Colon (tissue), 2 donors: Measurements from ENCODE around the gene NDUFB3.
"Not testable (repeated sequence)": the region's sequence is repeated elsewhere in the genome, so short reads cannot be mapped to it uniquely, and the experiment has no call there.

Source experiments
- FAIRE-seq: peaks from 2 replicates; lab custom pipeline; 2012; peaks lifted over from hg19 to GRCh38; lab: Jason Lieb, UNC
- donor health status: control.
- donor health status: control.

The NDUFB3 gene

DNA sequence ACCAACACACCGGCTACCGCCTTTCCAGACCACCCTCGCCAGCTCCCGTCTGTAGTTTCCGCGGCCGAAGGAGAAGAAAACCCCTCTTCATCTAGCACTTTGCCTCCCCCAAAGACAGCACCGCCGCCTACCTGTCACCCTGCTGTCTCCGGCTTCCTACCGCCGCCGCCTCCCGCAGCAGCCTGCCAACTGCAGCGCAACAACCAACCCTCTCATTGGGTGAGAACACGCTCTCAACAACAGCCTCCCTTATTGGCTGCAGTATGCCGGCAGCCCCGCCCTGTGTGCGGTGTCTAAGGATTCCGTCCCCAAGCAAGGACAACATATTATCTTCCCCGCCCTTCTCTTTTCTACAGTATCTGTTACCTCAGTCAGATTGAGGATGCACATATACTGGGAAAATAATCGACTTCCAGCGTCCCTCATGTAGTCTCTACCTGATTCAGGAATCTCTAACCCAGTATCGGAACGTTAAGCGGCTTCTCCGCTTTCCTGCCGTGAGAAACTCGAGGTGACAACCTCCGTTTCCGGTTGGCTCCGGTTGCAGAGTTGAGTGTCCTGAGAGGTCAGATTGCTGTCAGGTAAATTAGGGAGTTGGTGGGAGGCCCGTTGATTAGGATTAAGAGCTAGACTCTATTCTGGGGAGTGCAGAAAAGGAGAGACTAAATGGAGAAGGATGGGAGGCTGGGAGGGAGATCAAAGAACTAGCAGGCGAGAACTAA is at the start of gene NDUFB3, which contains the start of gene HYCC2:
Gene NDUFB3 (plus strand): TSS at position 523 of the 722 bp plus-strand sequence. CDS start 6,882 bp downstream, outside the sequence.
Gene HYCC2 (minus strand): TSS at position 193 of the 722 bp plus-strand sequence. CDS start 47,662 bp downstream, outside the sequence.
- FAIRE-seq = no peak

DNA sequence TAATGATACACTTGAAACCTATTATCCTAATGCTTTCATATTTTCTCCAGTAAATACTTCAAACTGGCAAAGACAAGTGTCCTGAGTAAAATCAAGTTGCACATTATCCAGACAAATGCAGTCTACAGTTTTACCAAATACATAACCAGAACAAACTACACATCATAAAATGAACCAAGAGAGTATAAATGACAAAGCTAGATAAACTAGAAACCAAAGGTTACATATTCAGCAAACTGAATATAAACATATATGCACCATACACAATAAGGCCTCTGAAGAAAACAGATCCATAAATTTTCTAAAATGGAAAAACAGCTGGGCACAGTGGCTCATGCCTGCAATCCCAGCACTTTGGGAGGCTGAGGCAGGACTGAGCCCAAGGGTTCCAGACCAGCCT is 47.3 kb upstream of the NDUFB3 start:
- FAIRE-seq = no peak

- not testable (repeated sequence) for FAIRE-seq
These were observed 37.4 kb upstream of the NDUFB3 start for GRCh38 chr2:201034355-201034754.

DNA sequence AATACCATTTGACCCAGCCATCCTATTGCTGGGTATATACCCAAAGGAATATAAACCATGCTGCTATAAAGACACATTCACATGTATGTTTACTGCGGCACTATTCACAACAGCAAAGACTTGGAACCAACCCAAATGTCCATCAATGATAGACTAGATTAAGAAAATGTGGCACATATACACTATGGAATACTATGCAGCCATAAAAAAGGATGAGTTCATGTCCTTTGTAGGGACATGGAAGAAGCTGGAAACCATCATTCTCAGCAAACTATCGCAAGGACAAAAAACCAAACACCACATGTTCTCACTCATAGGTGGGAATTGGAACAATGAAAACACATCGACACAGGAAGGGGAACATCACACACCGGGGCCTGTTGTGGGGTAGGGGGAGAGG is 33.4 kb upstream of the NDUFB3 start:
- not testable (repeated sequence) for FAIRE-seq

DNA sequence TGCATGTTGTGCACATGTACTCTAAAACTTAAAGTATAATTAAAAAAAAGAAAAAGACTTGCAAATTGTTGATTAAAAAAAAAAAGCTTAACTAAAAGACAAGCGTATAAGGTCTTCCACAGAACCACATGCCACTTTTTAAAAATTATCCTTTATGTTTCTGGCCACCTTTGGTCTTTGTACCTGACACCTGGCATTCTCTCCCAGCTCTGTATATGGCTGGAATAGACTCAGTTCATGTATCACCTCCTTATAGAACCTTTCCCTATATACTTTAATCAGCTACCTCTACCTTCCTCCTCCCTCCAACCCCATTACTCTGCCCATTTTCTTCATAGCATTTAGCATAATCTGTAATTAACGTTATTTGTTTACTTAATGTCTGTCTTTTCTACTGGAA is 32.9 kb upstream of the NDUFB3 start:
- FAIRE-seq = no peak

DNA sequence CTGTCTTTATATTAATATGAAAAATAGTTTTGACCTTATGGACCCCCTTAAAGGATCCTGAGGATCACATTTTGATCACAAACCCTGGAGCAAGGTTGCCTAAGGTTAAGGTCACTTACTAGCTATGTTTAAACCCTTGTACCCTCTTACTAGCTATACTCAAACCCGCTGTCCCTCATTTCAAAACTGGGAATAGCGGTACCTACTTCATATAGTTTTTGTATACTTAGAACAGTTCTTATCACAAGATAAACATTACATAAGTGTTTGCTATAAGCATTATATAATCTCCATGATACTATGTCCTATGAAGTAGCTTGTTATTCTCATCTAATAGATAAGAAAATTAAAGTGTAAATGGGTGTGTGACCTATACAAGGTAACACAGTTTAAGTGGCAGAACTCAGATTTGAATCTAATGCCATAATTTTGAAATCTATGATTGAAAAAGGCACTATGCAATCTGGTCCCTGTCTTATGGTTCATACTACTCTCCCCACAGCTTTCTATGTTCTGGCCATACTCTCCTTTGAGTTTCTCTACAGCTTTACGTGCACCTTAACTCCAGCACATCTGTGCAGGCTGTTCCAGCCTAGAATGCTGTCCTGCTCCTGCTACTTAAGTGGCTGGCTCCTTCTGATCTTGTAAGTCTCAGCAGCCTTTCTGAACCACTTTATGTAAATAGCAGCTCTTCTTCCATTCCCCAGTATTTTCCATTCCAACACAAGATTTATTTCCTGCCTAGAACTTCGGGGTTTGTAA is 30.8 kb upstream of the NDUFB3 start:
- FAIRE-seq = no peak

DNA sequence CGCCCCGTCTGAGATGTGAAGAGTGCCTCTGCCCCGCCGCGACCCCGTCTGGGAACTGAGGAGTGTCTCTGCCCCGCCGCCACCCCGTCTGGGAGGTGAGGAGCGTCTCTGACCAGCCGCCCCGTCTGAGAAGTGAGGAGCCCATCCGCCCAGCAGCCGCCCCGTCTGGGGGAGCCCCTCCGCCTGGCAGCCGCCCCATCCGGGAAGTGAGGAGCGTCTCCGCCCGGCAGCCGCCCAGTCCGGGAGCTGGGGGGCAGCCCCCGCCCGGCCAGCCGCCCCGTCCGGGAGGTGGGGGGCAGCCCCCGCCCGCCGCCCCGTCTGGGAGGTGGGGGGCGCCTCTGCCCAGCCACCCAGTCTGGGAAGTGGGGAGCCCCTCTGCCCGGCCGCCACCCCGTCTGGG is 29.4 kb upstream of the NDUFB3 start:
- not testable (repeated sequence) for FAIRE-seq

GRCh38 chr2:201043050-201043449 is 28.8 kb upstream of the NDUFB3 start:
- FAIRE-seq = not testable (repeated sequence)

GRCh38 chr2:201046881-201047280 is 24.9 kb upstream of the NDUFB3 start:
- FAIRE-seq = no peak

GRCh38 chr2:201049455-201049854 is 22.3 kb upstream of the NDUFB3 start:
- FAIRE-seq = no peak

DNA sequence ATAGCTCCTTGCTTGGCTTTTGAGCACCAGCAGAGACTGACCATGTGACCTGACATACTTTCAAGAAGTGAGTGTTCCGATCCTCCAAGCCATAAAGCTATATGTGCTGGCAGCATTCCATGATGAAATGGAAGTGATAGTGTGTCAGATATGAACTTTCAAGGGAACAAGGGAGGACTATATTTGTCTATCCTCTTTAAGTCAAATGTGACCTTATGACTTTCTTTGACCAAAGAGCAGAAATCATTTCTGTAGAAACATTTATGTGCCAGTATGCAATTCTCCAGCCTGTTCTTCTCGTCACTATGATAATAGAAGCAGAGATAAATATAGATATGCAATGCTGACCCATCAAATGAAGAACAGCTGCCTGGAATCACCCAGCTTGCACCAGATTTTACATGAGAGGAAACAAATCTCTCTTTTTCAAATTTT is 14.7 kb upstream of the NDUFB3 start:
- FAIRE-seq = no peak

DNA sequence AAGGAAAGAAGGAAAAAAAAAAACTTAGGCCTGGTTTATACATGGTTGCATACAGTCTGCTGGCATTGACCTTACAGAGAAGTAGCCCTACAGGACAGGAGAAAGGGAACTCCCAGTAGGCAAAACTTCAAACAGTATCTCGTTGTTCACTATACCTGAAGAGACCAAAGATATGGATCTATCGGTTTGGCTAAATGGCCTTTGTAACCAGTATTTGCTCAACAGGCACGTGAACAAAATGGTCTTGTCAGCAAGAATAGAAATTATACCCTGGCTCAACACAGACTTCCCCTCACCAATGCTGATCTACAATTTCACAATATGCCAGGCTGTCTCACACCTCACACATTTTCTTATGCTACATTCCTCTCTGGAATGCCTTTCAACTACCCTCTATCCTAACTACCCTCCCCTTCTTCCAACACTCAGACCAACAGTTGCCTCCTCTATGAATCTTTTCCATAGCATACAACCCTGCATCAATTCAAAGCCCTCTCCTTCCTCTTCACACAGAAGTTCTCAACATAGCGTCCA is 14.0 kb upstream of the NDUFB3 start:
- FAIRE-seq = no peak

DNA sequence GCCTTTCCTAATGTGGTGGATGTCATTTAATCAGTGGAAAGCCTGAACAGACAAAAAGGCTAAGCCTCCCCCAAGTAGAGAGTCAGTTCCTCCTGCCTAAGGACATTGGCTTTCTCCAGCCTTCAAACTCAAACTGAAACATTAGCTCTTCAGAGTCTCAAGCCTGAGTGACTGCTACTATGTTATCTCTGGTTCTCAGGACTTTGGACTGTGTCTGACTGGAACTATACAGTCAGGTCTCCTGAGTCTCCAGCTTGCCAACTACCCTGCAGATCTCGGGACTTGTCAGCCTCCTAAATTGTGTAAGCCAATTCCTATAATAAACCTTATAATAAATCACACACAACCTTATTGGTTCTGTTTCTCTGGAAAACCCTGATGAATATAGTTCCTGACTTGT is 12.9 kb upstream of the NDUFB3 start:
- no peak for FAIRE-seq

DNA sequence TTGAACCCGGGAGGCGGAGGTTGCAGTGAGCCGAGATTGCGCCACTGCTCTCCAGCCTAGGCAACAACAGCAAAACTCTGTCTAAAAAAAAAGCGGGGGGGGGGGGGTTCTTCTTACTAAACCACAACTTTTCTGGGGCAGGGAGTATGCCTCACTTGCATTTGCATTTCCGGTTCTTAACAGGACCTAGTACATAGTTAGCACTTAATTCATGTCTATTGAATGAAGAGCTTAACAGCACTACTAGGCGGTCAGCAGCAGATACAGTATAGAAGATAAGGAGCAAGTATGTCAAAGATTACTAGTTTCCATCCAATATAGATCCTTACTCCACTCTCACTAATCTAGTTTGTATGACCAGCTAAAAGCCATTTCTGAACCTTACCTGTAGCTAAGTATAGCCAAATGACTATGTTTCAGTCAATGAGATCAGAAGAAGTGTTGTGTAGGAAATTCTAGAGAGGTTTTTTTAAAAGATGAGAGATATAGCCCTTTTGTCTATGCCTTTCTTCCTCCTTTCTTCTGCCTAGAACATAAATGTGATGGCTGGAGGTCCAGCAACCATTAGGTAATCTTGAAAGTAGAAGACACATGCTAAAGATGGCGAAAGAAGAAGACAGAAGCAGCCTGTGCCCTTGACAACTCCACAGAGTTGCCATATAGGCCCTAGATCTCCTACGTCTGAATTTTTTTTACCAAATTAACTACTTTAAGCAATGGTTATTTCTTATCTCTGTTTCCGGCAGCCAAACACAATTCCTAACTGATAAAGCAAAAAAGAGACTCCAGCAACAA is 11.6 kb upstream of the NDUFB3 start:
- no peak for FAIRE-seq

DNA sequence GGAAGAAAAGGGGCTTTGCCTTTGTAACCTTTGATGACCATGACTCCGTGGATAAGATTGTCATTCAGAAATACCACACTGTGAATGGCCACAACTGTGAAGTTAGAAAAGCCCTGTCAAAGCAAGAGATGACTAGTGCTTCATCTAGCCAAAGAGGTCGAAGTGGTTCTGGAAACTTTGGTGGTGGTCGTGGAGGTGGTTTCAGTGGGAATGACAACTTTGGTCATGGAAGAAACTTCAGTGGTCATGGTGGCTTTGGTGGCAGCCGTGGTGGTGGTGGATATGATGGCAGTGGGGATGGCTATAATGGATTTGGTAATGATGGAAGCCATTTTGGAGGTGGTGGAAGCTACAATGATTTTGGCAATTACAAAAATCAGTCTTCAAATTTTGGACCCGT is 8.3 kb upstream of the NDUFB3 start:
- FAIRE-seq = not testable (repeated sequence)

DNA sequence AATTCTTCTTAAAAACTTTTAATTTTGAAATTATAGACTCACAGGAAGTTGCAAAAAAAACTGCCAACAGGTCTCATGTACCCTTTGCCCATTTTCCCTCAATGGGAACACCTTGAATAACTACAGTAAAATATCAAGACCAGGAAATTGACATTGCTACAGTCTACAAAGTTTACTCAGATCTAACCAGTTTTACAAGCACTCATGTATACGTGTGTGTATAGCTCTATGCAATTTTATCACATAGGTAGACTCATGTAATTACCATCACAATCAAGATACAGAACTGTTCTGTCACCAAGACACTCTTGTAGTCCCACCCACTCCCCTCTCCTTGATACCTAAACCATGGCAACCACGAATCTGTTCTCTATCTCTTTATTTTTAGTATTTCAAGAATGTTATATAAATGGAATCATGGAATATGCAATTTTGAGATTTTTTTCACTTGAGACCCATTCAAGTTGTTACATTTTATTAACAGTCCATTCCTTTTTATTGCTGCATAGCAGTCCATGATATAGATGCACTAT is 6.9 kb upstream of the NDUFB3 start:
- FAIRE-seq = no peak

- FAIRE-seq = no peak
These were observed 788 bp upstream of the NDUFB3 start for GRCh38 chr2:201070948-201071478.

DNA sequence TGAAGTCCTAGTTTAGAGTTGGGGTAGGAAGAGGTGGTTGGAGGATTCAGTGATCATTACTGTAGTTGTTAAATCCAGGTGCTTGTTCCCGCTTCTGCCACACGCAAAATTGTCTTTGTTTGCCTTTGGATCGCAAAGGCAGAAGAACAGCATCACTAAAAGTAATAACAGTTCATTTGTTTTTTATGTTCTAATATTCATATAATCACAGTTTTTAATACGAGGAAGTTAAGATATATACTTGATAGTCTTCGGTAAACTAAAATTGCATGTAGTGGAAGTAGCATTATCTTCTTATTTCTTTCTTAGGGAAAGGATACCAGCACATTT is 365 bp downstream of the NDUFB3 start:
- FAIRE-seq = no peak

- FAIRE-seq = no peak
These were observed 1.3 kb downstream of the NDUFB3 start for GRCh38 chr2:201073071-201073470.

GRCh38 chr2:201074996-201075395 is 3.2 kb downstream of the NDUFB3 start:
- FAIRE-seq = no peak

DNA sequence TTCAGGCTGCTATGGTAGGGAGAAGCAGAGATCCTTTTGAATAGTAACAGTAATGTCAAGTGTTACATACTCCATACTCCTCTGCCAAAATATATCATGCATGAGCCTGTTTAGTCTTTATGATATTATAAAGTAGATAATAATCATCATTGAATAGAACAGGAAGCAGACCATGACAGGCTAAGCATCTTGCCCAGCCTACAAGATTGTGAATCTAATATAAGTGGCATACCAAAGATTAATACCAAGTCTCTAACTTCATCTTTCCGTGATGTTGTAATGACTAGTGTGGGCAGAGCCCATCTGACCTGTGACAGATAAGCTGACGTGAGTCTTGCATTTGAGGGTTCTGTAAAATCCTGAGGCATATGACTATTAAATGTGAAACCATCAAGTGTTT is 13.1 kb downstream of the NDUFB3 start:
- no peak for FAIRE-seq

DNA sequence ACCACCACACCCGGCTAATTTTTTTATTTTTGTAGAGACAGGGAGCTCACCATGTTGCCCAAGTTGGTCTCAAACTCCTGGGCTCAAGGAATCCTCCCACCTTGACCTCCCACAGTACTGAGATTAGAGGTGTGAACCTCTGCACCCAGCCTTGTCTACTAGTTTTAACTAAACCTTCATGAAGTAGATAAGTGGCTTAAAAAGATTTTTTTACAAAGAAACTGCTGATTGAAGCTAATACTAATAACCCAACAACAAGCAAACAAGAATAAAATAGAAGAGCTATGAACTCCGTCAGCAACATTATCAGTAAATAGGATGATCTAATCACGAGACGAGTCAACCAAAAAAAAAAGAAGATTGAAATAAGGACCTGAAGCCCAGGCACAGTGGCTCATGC is 18.8 kb downstream of the NDUFB3 start:
- FAIRE-seq = no peak
